A204.1 (cell line): Measurements from ENCODE around the gene GALNT17.

Source experiments
- FAIRE-seq: peaks from 2 replicates; lab custom pipeline; 2012; peaks lifted over from hg19 to GRCh38; lab: Jason Lieb, UNC

The GALNT17 gene

DNA sequence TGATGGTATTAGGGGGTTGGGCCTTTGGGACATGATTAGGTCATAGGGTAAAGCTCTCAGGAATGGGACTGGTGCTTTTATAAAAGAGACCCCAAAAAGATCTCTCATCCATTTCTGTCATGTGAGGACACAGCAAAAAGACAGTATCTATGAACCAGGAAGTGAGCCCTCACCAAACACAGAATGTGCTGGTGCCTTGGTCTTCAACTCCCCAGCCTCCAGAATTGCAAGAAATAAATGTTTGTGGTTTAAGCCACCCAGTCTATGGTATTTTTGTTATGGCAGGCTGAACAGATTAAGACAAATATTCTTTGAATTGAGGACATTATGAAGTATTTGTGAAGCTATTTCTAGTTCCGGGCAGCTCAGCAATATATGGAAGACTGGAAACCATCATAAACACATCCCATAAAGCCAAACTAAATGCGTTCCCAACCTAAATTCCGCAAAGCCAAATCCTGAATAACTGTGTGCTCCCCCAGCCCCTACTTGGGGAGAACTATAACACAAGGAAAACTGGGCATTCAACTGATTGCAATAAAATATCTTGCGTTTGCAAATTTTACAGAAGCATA lies 153.7 kb downstream of the GALNT17 start:
- no peak for FAIRE-seq

DNA sequence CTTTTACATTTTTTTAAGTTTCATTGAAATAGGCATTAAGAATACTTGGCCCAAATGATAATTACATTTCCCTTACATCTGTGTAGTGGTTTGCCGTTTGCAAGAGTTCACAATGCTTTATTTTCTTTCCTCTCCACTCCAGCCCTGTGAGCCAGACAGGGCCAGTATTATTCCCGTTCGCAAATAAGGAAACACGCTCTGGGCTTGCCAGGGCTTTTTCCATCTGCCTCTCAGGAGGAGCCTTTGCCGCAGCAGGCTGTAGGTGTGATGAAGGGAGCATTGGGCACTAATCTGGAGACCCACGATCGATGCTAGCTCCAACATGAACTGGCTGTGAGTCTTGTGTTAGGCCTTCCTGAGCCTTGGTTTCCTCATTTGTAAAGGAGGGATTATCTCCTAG lies 154.4 kb downstream of the GALNT17 start:
- no peak for FAIRE-seq

- no peak for FAIRE-seq
Observed at GRCh38 chr7:71286924-71287323, 155.0 kb downstream of the GALNT17 start.

DNA sequence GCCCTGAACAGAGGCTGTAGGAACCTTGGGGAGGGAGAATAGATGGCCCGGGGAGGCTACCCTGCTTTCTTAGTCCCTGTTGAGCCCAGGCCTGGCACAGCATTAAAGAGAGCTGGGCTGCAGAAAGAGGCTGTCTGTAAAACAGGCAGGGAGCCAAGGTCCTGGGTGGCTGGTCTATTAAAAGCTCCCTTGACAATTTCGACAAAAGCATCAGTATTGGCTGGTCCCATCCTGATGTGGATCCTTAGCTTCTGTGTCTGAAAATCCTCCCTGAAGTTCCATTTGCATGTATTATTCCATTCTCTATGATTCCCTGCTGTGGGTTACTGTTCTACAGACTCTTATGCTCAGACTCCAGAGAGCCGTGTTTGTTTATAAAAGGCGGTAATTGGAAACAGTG lies 158.5 kb downstream of the GALNT17 start:
- no peak for FAIRE-seq

DNA sequence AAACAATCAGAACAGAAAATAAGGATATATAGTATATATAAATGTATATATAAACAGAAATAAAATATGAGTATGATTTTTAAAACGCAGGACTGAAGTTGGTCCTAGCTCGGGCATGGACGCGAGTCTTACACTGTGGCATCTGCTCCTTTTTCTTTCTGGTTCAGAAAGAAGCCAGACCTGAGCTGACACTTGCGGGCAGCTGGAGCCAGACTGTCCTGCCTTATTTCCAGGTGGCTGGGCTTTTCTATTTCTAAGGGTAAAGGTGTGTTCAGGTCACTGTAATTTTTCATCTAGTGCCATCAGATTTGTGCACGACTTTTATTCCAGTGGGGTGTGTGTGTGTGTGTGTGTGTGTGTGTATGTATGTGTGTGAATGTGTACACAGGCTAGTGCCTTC lies 166.4 kb downstream of the GALNT17 start:
- no peak for FAIRE-seq

DNA sequence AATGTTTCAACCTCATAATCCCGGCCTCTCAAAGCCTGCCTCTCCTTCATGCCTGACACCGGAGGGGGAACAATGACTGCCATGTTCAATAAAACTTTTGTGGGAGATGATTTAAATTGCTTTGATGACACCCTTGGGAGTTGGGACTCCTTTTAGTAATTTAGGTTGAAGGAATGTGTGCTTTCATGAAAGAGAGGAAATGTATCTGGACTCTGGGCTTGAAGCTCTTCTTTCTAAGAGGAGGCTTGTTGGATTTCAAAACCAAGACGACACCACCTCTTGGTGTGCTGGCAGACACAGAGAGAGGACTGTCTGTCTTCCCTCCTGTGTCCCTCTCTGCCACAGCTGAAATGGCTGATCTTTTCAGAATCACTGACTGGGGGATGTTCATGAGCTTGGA lies 168.1 kb downstream of the GALNT17 start:
- FAIRE-seq, result no peak

DNA sequence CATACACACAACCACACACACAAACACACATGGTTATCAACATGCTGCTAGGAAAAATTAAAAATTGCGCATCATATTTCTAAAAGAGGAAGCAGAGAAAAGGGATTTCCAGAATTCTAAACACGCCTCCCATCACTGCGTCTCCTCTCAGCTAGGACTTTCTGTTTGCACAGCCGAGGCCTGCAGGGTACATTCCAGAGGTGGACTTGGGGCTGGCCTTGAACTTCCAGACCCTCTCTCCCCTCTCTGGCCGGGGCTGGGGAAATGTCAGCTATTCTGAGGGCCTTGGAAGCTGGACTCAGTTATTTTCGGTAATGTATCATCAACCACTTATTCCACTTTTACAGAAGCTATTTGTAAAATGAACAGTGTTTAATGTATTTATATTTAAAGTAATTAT lies 168.7 kb downstream of the GALNT17 start:
- no peak for FAIRE-seq

GRCh38 chr7:71301167-71301566 lies 169.2 kb downstream of the GALNT17 start:
- peak; percentile 98 for FAIRE-seq

- no peak for FAIRE-seq
Observed at GRCh38 chr7:71303566-71303965, 171.6 kb downstream of the GALNT17 start.

DNA sequence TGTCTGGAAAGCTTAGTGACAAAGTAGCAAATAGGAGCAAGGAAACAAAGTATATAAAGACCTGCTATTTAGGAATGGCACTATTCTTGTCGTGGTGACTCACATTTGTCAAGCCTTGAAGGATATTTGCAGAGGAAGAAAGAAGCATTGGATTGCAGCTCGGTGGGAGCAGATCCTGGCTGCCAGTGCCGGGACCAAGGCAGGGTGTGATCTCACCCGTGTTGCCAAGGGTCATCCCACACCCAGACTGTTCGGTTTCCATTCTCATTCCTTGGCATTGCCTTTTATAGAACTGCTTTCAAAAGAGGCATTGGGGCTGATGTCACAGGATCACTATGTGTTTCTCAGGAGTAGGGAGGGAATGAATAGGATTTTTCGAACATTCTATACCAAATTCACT lies 176.2 kb downstream of the GALNT17 start:
- FAIRE-seq, result no peak

DNA sequence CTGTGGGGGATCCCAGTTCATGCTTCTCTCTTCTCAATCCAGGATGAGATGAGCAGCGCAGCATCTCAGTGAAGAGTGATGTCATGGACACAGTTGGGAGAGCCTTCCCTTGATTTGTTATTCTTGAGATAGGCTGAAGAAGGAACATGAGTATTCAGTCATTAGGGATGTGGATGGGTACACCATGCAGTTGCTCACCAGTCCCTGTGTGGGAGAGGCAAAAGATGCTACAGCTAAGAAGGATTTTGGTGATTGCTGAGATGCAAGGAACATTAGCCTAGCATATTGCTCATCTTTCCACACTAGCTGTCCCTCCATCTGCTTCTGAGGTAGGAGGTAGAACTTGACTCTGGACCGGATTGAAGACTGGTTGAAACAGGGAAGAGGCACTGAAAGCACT lies 179.6 kb downstream of the GALNT17 start:
- no peak for FAIRE-seq

GRCh38 chr7:71312755-71313490 lies 181.0 kb downstream of the GALNT17 start:
- FAIRE-seq, result no peak

DNA sequence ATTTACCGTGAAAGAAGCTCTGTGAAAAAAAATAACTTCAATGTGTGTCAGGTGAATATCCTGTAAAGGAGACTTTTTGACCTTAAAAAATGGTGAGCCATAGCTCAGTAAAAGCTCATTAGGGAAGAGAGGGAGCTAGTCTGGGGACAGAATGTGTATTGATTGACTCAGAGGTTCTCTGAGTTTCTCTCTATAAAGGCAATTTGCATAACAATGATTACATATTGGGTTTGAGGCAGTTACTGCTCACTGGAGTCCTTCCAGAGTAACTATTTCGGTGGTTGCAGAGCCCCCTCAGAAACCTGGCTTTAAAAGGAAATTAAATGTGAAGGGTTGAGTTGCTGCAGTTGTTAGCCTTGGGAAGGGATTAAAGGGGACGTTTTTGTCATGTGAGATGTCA lies 181.6 kb downstream of the GALNT17 start:
- no peak for FAIRE-seq

GRCh38 chr7:71320916-71321315 lies 189.0 kb downstream of the GALNT17 start:
- FAIRE-seq, result no peak

GRCh38 chr7:71322201-71322600 lies 190.3 kb downstream of the GALNT17 start:
- FAIRE-seq, result no peak

DNA sequence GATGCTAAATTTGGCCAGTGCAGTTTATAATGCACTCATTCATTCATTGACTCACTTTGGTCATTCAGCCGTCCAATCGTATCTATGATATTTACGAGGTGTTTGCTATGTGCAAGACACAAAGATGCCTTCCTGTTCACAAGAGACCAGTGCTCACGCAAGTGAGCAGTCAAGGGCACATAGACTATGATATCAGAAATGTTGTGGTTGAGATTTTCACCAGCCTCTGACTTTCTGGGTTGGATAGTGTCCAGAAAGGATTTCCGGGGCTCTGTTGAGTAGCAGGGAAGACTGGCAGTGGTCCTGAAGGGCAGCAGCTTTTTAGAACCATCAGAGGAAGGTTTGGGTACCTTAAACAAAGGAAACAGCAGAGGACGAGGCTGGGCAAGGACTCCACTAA lies 191.8 kb downstream of the GALNT17 start:
- FAIRE-seq, result no peak

GRCh38 chr7:71325151-71325550 lies 193.2 kb downstream of the GALNT17 start:
- FAIRE-seq, result no peak

GRCh38 chr7:71326595-71326994 lies 194.7 kb downstream of the GALNT17 start:
- FAIRE-seq, result no peak

DNA sequence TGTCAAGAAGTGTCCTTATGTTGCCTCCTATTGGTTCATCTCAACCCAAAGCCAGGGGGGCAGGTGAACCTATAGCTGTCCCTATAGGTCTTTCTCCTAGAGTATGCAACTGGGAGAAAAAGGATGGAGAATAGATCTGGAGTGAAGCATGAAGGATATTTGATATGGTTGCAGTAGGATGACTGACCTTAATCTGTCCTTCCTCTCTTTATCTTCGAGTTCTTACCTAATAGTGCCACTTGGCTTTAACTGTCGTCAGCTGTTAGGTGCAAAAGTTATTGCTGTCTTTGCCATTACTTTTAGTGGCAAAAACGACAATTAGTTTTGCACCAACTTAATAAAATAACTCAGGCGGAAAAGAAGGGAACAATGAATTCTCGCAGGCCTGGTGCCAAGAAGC lies 196.0 kb downstream of the GALNT17 start:
- no peak for FAIRE-seq

- no peak for FAIRE-seq
Observed at GRCh38 chr7:71329030-71329660, 197.2 kb downstream of the GALNT17 start.

GRCh38 chr7:71332207-71332606 lies 200.3 kb downstream of the GALNT17 start:
- no peak for FAIRE-seq

GRCh38 chr7:71334541-71334940 lies 202.6 kb downstream of the GALNT17 start:
- no peak for FAIRE-seq

- FAIRE-seq, result no peak
Observed at GRCh38 chr7:71338866-71339265, 206.9 kb downstream of the GALNT17 start.

- no peak for FAIRE-seq
Observed at GRCh38 chr7:71339924-71340323, 208.0 kb downstream of the GALNT17 start.
